Measurements from ENCODE around the gene PPP1R14C. TPM values are rescaled to one million over a fixed set of nuclear protein-coding genes. Genes with fewer than 3 reads are reported as not detected.

Gene PPP1R14C
- polyA plus RNA-seq, 2 of the 4 experiments (the other 2 are of a cell fraction) = 0.34 to 0.43 TPM

- TF ChIP-seq CTCF (IDR thresholded peaks at IDR 0.05) (no peak), SREBF2 (IDR thresholded peaks at IDR 0.05) (no peak)
Observed at GRCh38 chr6:150251566-150252186, 108.8 kb downstream of the PPP1R14C start (continued).

GRCh38 chr6:150252714-150253444 lies 110.0 kb downstream of the PPP1R14C start:
- ChIA-PET CTCF (no interaction called here), POLR2A (no interaction called here)
- DNase-seq (ENCODE audit: low read depth in 1 of 2, low spot score in 1 of 2) (no peak), ATAC-seq (no peak), FAIRE-seq (no peak)
- H3K4me1 ChIP-seq = no peaks in the 10 kb centered on the region
- 36% methylated on average over 6 of the region's 6 CpGs for WGBS (ENCODE audit: missing lambda C conversion rate)
- no peak for TF ChIP-seq PHF8 (IDR thresholded peaks at IDR 0.05; ENCODE audit: borderline replicate concordance, low read depth)
- no peak for TF ChIP-seq EHF (CRISPR knock-in tag; IDR thresholded peaks at IDR 0.05)
- no peak for TF ChIP-seq FOXS1 (CRISPR knock-in tag; IDR thresholded peaks at IDR 0.05)
- TF ChIP-seq RFX5 (IDR thresholded peaks at IDR 0.05) = no peak
- TF ChIP-seq RAD21 (conservative IDR thresholded peaks at IDR 0.05 in 1 of 2, IDR thresholded peaks at IDR 0.05 in 1 of 2) = no peak
- TF ChIP-seq ESRRA (IDR thresholded peaks at IDR 0.05; ENCODE audit: borderline replicate concordance, low read length) = no peak
- TF ChIP-seq HOXA7 (CRISPR knock-in tag; IDR thresholded peaks at IDR 0.05) = no peak
- no peak for TF ChIP-seq ZSCAN20 (CRISPR knock-in tag; IDR thresholded peaks at IDR 0.05)
- H3K4me2 ChIP-seq = no peak overlapping the region
- no peak overlapping the region for H3K27ac ChIP-seq
- H3K4me3 ChIP-seq = no peak overlapping the region
- no peaks in the 10 kb centered on the region for H3K9me3 ChIP-seq

GRCh38 chr6:150253489-150253888 lies 110.6 kb downstream of the PPP1R14C start:
- ATAC-seq (no peak), FAIRE-seq (no peak), DNase-seq (ENCODE audit: low read depth in 1 of 2, low spot score in 1 of 2) (no peak)
- TF ChIP-seq MYC (IDR thresholded peaks at IDR 0.05; ENCODE audit: borderline replicate concordance, low read length) = no peak
- no peak for TF ChIP-seq ZFP36 (IDR thresholded peaks at IDR 0.05; ENCODE audit: borderline replicate concordance, partially characterized antibody)
- no peak for TF ChIP-seq NR3C1 (IDR thresholded peaks at IDR 0.05)
- no peak for TF ChIP-seq HOXA7 (CRISPR knock-in tag; IDR thresholded peaks at IDR 0.05)
- TF ChIP-seq HOXB5 (CRISPR knock-in tag; IDR thresholded peaks at IDR 0.05) = no peak
- TF ChIP-seq HMGXB4 (CRISPR knock-in tag; IDR thresholded peaks at IDR 0.05; ENCODE audit: borderline replicate concordance) = no peak
- TF ChIP-seq MAFK (IDR thresholded peaks at IDR 0.05; ENCODE audit: partially characterized antibody) = no peak
- no peak for TF ChIP-seq TP53 (CRISPR knock-in tag; IDR thresholded peaks at IDR 0.05)
- TF ChIP-seq ELK1 (IDR thresholded peaks at IDR 0.05; ENCODE audit: low read depth, low read length) = no peak
- no peak for TF ChIP-seq CHD2 (IDR thresholded peaks at IDR 0.05; ENCODE audit: low read length, partially characterized antibody)
- no peak for TF ChIP-seq MAX (IDR thresholded peaks at IDR 0.05)
- TF ChIP-seq USF2 (IDR thresholded peaks at IDR 0.05) = no peak
- TF ChIP-seq ZNF302 (CRISPR knock-in tag; IDR thresholded peaks at IDR 0.05) = no peak
- TF ChIP-seq SREBF2 (IDR thresholded peaks at IDR 0.05) = no peak
- no peak for TF ChIP-seq RFX5 (IDR thresholded peaks at IDR 0.05)
- Histone ChIP-seq H3K27ac (no peak overlapping the region), H3K4me3 (no peak overlapping the region), H3K4me1 (no peaks in the 10 kb centered on the region), H3K9me3 (no peaks in the 10 kb centered on the region), H3K4me2 (no peak overlapping the region)
- 35% methylated on average over 3 of the region's 3 CpGs for WGBS (ENCODE audit: missing lambda C conversion rate)
- CTCF ChIA-PET = no interaction called here
- POLR2A ChIA-PET = no interaction called here
